Measurements from ENCODE around the gene ADAMTS13.

The ADAMTS13 gene

GRCh38 chr9:133490865-133491655, 68.9 kb downstream of the ADAMTS13 start:
- DNase-seq (ENCODE audit: low spot score) = no peak

GRCh38 chr9:133491656-133491925, 69.4 kb downstream of the ADAMTS13 start:
- no peak for DNase-seq (ENCODE audit: low spot score)

- DNase-seq (ENCODE audit: low spot score) = no peak
Measured at GRCh38 chr9:133492061-133493021, 70.2 kb downstream of the ADAMTS13 start.

DNA sequence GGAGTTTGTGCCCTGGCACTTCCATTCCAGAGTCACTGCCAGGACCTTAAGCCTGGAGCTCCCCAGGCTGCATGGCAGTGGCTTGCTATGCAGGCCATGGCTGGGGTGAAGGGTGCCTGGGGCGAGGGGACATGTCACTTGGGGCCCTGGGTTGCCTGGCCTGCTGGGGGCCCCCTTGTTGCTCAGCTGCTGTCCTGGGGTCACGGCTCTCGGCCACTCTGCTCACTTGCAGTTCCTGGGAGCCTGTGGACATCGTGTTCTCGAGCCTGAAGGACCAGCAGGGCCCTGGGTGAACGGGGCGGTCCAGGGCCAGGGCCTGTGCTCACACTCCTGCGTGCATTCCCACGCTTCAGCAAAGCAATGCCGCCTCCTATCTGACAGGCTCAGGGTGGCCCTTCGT, 71.3 kb downstream of the ADAMTS13 start:
- DNase-seq (ENCODE audit: low spot score) = no peak

DNA sequence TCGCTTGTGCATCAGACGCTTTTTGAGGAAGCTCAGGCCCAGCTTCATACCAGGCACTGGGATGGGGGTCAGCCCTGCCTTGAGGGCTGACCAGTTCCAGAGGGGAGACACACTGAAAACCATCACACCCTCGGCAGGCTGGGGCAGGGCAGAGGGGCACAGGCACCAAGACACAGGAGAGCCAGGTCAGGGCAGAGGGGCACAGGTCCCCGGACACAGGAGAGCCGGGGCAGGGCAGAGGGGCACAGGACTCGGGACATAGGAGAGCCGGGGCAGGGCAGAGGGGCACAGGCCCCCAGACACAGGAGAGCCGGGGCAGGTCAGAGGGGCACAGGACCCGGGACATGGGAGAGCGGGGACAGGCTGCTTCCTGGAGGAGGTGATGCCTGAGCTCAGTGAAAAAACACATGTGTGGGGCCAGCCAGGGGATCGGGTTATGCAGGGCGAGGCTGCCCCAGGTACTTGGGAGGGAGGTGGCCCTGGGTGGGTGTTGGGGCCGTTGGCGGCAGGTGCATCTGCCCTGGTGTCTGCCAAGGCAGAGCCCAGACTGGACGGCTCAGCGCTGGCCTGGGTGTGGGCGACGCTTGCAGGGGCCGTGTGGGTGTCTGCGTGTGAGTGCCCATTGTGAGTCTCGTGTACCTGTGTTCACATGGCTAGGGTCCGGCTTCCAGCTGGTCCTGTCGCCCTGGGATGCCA, 71.8 kb downstream of the ADAMTS13 start:
- no peak for DNase-seq (ENCODE audit: low spot score)

- DNase-seq (ENCODE audit: low spot score) = no peak
Measured at GRCh38 chr9:133494636-133495326, 72.6 kb downstream of the ADAMTS13 start.

- DNase-seq (ENCODE audit: low spot score) = no peak
Measured at GRCh38 chr9:133495327-133496293, 73.4 kb downstream of the ADAMTS13 start.

GRCh38 chr9:133496861-133497842, 75.0 kb downstream of the ADAMTS13 start:
- DNase-seq (ENCODE audit: low spot score) = no peak

GRCh38 chr9:133499132-133499891, 77.1 kb downstream of the ADAMTS13 start:
- DNase-seq (ENCODE audit: low spot score) = no peak

DNA sequence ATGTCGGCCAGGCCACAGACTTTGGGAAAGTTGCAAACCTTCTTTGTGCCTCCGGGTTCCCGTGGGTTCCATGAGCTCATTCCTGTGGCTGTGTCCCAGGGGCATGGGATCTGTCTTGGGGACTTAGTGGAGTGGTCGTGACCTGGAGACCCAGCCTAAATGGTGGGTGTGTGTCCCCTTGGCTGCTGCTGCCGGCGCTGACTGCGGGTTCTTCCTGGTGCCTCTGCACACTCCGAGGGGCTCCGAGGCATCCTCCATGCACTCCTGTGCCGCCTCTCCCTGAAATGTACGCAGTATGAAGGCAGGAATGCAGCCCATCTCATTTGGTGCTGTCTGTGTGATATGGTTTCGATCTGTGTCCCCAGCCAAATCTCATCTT, 77.7 kb downstream of the ADAMTS13 start:
- no peak for DNase-seq (ENCODE audit: low spot score)

GRCh38 chr9:133502112-133502511, 79.9 kb downstream of the ADAMTS13 start:
- no peak for DNase-seq (ENCODE audit: low spot score)

GRCh38 chr9:133505186-133505830, 83.1 kb downstream of the ADAMTS13 start:
- DNase-seq (ENCODE audit: low spot score) = no peak

DNA sequence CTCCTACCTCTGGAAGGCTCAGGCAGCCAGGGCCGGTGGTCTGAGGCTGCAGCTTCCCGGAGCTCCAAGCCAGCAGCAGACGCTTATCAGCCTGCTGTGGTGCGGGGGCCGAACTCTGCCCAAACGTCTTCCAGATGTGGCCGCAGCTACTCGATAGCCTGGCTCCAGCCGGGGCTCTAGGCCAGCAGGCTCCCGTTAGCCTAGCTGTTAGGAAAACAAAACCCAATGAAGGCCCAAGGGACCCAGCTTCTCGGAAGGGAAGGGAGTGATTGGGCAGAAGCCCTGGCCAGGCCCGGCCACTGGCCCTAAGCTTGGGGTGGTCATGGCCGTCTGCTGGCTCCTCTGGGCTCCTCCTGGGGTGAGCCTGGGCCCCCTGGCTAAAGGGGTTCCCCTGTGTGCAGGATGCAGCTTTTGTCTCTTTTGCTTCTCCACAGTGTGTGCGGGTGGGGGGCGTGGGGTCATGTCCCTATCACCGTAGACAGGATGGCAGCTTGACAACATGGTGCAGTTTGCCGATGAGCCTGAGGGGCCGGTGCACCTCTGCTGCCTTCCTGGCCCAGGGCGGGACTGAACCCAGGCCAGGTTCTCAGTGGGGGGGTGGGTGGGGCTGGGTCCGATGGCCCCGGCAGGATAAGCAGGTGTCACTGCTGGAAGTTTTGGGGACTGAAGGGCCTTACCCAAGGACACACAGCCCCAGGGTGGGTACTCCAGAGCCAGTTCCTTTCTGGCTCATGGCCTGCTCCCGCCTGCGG, 83.9 kb downstream of the ADAMTS13 start:
- DNase-seq (ENCODE audit: low spot score) = no peak

GRCh38 chr9:133506653-133507038, 84.5 kb downstream of the ADAMTS13 start:
- DNase-seq (ENCODE audit: low spot score) = peak; percentile 44

DNA sequence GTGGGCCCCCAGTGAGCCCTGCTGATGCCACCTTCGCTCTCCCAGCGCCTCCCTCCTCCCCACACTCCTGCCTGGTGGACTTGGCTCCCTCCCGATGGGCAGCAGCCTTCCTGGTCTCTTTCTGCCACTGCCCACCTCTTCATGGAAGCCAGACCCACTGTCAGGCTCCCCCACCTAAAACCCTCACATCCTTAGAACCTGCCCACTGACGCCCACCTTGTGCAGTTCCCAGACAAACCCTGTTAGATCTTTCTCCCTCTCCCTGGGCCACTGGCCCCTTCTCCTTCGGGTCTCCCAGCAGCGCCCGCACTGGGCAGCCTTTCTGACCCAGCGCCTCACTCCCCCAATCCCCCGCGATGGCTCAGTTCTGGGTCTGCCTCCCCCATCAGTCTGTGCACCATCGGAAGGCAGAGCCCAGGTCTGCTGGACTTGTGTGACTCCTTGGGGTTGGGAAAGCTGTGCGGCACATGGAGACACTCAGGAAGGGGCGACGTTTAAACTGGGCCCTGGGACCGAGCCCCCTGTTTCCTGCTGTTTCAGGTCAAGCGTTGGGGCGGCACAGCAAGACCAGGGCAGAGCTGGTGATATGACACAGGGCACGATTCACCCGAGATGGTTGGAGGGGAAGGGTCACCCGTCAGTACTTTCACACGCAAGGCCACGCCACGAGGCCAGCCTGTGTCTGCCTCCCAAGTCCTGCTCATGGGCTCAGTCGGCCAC, 85.2 kb downstream of the ADAMTS13 start:
- DNase-seq (ENCODE audit: low spot score) = no peak

DNA sequence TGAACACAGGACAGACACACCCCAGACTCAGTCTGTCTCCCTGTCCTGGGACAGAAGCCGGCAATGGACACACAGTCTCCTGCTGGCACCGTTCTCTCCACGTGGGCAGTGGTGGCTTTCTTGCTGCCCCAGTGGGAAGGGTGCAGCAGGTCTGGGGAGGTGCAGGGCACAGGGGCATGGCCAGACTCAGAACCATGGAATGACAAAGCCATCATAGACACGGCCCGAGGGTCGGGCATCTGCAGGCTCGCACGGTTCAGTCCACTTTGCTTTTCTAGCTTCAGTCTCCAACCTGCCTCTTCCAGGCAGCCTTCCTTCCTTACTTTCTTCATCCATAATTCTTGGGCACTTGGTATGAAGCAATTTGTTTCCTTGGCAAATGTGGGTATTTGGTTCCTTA, 85.9 kb downstream of the ADAMTS13 start:
- no peak for DNase-seq (ENCODE audit: low spot score)
